Brain microvascular endothelial cell (primary cell): ENCODE measurements around the gene PLA2G4A.
A peak's percentile ranks its signal among the peaks of the same experiment; 100 is the strongest.

Experiments
- DNase-seq: peaks from one replicate; pipeline ENCODE4 v3.0.0-alpha.2; 2020
- H3K27ac ChIP-seq: fragments of 250-450 bp; sonication (Bioruptor Pico); 2 replicates; pipeline ENCODE4 v1.5.1; 2020; ENCODE audit warnings: mild to moderate bottlenecking, moderate library complexity
- H3K27me3 ChIP-seq: fragments of 250-450 bp; sonication (Bioruptor Pico); replicated peaks from 2 replicates; pipeline ENCODE4 v1.5.1; 2020; ENCODE audit warnings: mild to moderate bottlenecking
- H3K36me3 ChIP-seq: fragments of 250-450 bp; sonication (Bioruptor Pico); replicated peaks from 2 replicates; pipeline ENCODE4 v1.5.1; 2020; ENCODE audit warnings: mild to moderate bottlenecking
- H3K4me3 ChIP-seq: 2 replicates; pipeline ENCODE4 v1.5.1; 2011; ENCODE audit warnings: low read depth, mild to moderate bottlenecking, control low read depth, low read length, moderate library complexity
- CTCF ChIP-seq: IDR thresholded peaks from 2 replicates; pipeline ENCODE4 v1.5.1; 2011; ENCODE audit warnings: low read depth, mild to moderate bottlenecking, moderate library complexity, low read length, control low read depth, inconsistent platforms; ENCODE audit errors: missing control alignments
- in situ Hi-C: cut with HindIII; loops from 2 replicates; pipeline ENCODE4 v1.10.0; 2017; ENCODE audit warnings: low sequenced_read_pairs, low pct_ligation_motif_present

Gene PLA2G4A

DNA sequence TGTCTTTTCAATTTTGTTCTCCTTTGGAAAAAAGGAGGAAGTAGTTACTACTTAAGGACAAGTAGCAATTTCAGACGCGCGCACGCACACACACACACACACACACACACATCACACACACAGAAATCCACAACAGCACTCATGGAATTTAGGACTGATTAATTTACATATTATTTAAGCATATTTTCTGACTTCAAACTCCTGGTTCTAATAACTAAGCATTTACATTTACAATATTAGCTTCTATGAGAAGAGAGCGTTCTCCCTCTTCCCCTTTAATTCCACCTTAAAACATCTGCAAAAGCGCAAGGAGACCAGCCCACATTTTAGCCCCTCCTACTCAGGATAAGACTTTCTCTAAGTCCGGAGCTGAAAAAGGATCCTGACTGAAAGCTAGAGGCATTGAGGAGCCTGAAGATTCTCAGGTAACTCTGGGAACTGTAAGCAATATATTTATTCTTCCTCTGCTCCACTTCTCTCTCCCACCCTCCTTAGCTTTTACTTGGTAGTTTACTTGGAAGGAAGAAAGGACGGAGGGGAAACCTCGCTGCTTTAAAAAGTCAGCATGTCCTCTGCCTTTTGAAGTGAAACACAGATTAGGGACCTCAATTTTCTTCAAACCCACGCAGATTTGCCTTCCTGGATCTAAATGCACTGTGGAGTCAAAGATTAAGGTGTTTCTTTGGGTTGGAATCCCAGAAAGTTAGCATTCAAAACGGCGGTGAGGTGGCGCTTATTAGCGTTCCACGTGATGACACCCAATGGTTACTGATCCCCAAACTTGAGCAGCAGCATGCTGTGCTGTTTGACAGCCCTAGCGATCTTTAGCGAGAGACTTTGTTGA, at the start of gene PLA2G4A:
PLA2G4A (plus strand) TSS at position 339 of the 844 bp plus-strand sequence. CDS start 25,406 bp downstream, outside the sequence.
- H3K27ac ChIP-seq: peak within 1 kb of the TSS; percentile 69
- DNase-seq: peak; percentile 75

GRCh38 chr1:186780076-186780475, 48.7 kb upstream of the PLA2G4A start:
- no peaks in the 10 kb centered on the region for H3K36me3 ChIP-seq
- in situ Hi-C loops: no loop called here
- no peak for TF ChIP-seq CTCF
- H3K27ac ChIP-seq: no peak overlapping the region
- no peaks in the 10 kb centered on the region for H3K27me3 ChIP-seq
- DNase-seq: no peak
- no peak overlapping the region for H3K4me3 ChIP-seq

More for the DNA sequence above, at the start of gene PLA2G4A:
- H3K27me3 ChIP-seq: no peaks in the 10 kb centered on the region
- peak within 1 kb of the TSS; percentile 89 for H3K4me3 ChIP-seq
- in situ Hi-C loops: no loop called here
- no peak for TF ChIP-seq CTCF
- no peaks in the 10 kb centered on the region for H3K36me3 ChIP-seq

DNA sequence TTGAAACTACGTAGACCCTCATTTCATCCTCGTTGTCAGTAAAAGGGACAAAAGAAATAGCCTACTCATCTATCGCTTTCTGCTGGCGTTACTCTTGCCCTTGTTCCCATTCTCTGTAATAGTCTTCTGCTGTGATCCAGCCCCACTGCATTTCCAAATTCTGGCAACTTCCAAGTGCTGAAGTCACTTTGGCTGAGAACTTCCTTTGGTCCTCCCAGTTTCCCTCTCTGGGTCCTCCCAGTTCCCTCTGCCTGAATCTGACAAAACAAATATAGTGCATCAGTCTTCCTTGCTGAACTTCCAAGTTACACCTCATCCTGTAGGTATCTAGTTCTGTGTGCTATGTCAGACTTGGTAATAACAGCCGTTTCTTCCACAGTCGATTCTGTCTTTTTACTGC, 47.0 kb upstream of the PLA2G4A start:
- Histone ChIP-seq H3K36me3 (no peaks in the 10 kb centered on the region), H3K27ac (no peak overlapping the region), H3K27me3 (no peaks in the 10 kb centered on the region), H3K4me3 (no peak overlapping the region)
- no peak for DNase-seq
- in situ Hi-C loops: no loop called here
- TF ChIP-seq CTCF: no peak

DNA sequence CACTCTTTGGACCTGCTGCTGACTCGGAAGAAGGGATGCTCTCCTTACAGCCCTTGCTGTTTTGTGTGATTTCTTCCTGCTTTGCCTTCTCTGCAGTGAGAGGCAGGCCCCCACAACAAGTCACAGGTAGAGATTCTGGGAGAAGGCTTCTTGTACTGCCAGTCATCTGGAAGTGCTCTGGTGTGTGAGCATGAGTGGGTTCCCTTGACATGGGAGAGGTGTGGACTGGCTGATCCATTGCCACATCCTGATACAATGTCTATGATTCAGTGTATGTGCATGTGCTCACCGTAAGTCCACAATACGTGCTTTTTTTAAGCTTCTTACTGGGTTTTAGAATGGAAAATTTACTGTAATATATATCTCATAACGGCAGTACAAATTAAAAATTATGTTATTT, 46.0 kb upstream of the PLA2G4A start:
- H3K27ac ChIP-seq: no peak overlapping the region
- no peaks in the 10 kb centered on the region for H3K36me3 ChIP-seq
- in situ Hi-C loops: no loop called here
- peak; percentile 68 for DNase-seq
- TF ChIP-seq CTCF: no peak
- H3K27me3 ChIP-seq: no peaks in the 10 kb centered on the region
- no peak overlapping the region for H3K4me3 ChIP-seq

- TF ChIP-seq CTCF: no peak
- Histone ChIP-seq H3K36me3 (no peaks in the 10 kb centered on the region), H3K27ac (peak overlapping the region; percentile 40), H3K27me3 (no peaks in the 10 kb centered on the region), H3K4me3 (no peak overlapping the region)
- peak; percentile 31 for DNase-seq
- in situ Hi-C loops: no loop called here
These were observed 45.6 kb upstream of the PLA2G4A start for GRCh38 chr1:186783193-186783592.
